Measurements from ENCODE around the gene SLC12A5. TPM values are rescaled to one million over a fixed set of nuclear protein-coding genes. Genes with fewer than 3 reads are reported as not detected.

The SLC12A5 gene
- total and polyA plus RNA-seq, 2 experiments from 2014 or later: 0.55 TPM; not detected in 1

DNA sequence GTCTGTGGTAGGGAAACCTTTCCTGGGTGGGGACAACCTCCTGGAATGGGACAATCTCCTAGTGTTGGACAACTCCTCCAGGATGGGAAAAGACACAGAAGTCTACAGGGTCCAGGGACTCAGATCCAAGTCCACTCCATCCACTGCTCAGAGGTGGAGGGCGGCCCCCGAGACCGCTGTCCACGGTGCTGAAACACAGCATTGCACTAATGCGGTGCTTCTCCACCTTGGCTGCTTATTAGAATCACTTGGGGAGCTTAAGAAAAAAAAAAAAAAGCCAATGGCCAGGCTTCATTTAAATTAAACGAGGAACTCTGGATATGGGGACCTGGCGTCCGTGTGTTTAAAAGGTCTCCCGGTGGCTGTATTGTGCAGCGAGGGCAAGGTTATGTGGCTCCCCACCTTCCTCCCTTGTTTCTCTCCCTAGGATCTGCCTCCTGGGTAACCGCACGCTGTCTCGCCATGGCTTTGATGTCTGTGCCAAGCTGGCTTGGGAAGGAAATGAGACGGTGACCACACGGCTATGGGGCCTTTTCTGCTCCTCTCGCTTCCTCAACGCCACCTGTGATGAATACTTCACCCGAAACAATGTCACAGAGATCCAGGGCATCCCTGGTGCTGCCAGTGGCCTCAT, 12.0 kb downstream of the SLC12A5 start:
- peak; percentile 50 for DNase-seq
- no peaks in the 10 kb centered on the region for H3K79me2 ChIP-seq (ENCODE audit: insufficient read depth)
- H3K27me3 ChIP-seq (replicated peaks; ENCODE audit: insufficient read depth): 0 out of 2 replicates have a peak, but pooled peaks cover 5% of the 10 kb centered on the region
- TF ChIP-seq EZH2 (IDR thresholded peaks at IDR 0.05; ENCODE audit: insufficient read depth, poor library complexity, severe bottlenecking): no peak
- TF ChIP-seq EZH2phosphoT487 (IDR thresholded peaks at IDR 0.05; ENCODE audit: insufficient read depth, low read depth): no peak
- H3K27ac ChIP-seq: no peak overlapping the region
- H3K4me2 ChIP-seq (ENCODE audit: unreplicated experiment): no peak overlapping the region
- H3K9me2 ChIP-seq (ENCODE audit: insufficient read depth): no peaks in the 10 kb centered on the region
- no peaks in the 10 kb centered on the region for H3K9me3 ChIP-seq (ENCODE audit: low read depth)
- 31 to 34% methylated on average over 18 of the region's 18 CpGs for WGBS, 2 experiments (ENCODE audit: low coverage in 1 of 2, low lambda C conversion rate in 2 of 2, missing lambda C conversion rate in 2 of 2)
- in situ Hi-C loops (cut with MboI): no loop called here
- H2AFZ ChIP-seq: no peak overlapping the region
- no peak overlapping the region for H3K4me3 ChIP-seq
- H3K4me1 ChIP-seq (ENCODE audit: insufficient read depth): no peaks in the 10 kb centered on the region
- H3F3A ChIP-seq (ENCODE audit: insufficient read depth): no peaks in the 10 kb centered on the region
- H3K36me3 ChIP-seq (ENCODE audit: low read depth): no peaks in the 10 kb centered on the region
- no peaks in the 10 kb centered on the region for H4K20me1 ChIP-seq (ENCODE audit: insufficient read depth)
- H3K9ac ChIP-seq: no peak overlapping the region

DNA sequence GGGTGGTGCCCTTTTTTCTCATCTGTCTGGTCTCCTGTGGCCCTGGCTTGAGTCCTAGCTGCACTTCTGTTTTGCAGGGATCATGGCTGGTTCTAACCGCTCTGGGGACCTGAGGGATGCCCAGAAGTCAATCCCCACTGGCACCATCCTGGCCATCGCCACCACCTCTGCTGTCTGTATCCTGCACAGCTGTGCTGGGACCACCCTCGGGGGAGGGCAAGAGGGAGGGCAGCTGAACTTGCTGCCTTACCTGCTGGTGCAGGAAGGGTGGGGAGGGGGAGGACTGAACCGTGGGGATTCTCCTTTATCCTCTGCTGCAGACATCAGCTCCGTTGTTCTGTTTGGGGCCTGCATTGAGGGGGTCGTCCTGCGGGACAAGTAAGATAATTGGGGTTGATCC, 14.5 kb downstream of the SLC12A5 start:
- Histone ChIP-seq H3K9me2 (ENCODE audit: insufficient read depth) (no peaks in the 10 kb centered on the region), H3F3A (ENCODE audit: insufficient read depth) (no peaks in the 10 kb centered on the region), H4K20me1 (ENCODE audit: insufficient read depth) (no peaks in the 10 kb centered on the region), H2AFZ (no peak overlapping the region), H3K36me3 (ENCODE audit: low read depth) (no peaks in the 10 kb centered on the region), H3K27ac (no peak overlapping the region), H3K9ac (no peak overlapping the region), H3K79me2 (ENCODE audit: insufficient read depth) (no peaks in the 10 kb centered on the region), H3K9me3 (ENCODE audit: low read depth) (no peaks in the 10 kb centered on the region), H3K4me3 (no peak overlapping the region), H3K4me2 (ENCODE audit: unreplicated experiment) (no peak overlapping the region), H3K27me3 (replicated peaks; ENCODE audit: insufficient read depth) (peaks cover 8% of the 10 kb centered on the region), H3K4me1 (ENCODE audit: insufficient read depth) (no peaks in the 10 kb centered on the region)
- DNase-seq: no peak
- in situ Hi-C loops (cut with MboI): no loop called here
- no peak for TF ChIP-seq EZH2 (IDR thresholded peaks at IDR 0.05; ENCODE audit: insufficient read depth, poor library complexity, severe bottlenecking)
- no peak for TF ChIP-seq EZH2phosphoT487 (IDR thresholded peaks at IDR 0.05; ENCODE audit: insufficient read depth, low read depth)
- 12 to 17% methylated on average over 5 to 7 of the region's 7 CpGs for WGBS, 2 experiments (ENCODE audit: low coverage in 1 of 2, low lambda C conversion rate in 2 of 2, missing lambda C conversion rate in 2 of 2)

GRCh38 chr20:46044896-46045295, 15.9 kb downstream of the SLC12A5 start:
- no peaks in the 10 kb centered on the region for H3K9me2 ChIP-seq (ENCODE audit: insufficient read depth)
- H3K27me3 ChIP-seq (replicated peaks; ENCODE audit: insufficient read depth): peaks cover 8% of the 10 kb centered on the region
- in situ Hi-C loops (cut with MboI): no loop called here
- no peak overlapping the region for H3K4me3 ChIP-seq
- WGBS, 2 experiments (ENCODE audit: low coverage in 1 of 2, low lambda C conversion rate in 2 of 2, missing lambda C conversion rate in 2 of 2): 24 to 27% methylated on average over 6 of the region's 6 CpGs
- no peak overlapping the region for H3K9ac ChIP-seq
- H3K9me3 ChIP-seq (ENCODE audit: low read depth): no peaks in the 10 kb centered on the region
- no peak overlapping the region for H2AFZ ChIP-seq
- H3K4me2 ChIP-seq (ENCODE audit: unreplicated experiment): no peak overlapping the region
- no peak for DNase-seq
- no peaks in the 10 kb centered on the region for H3K79me2 ChIP-seq (ENCODE audit: insufficient read depth)
- H3K36me3 ChIP-seq (ENCODE audit: low read depth): no peaks in the 10 kb centered on the region
- H3F3A ChIP-seq (ENCODE audit: insufficient read depth): no peaks in the 10 kb centered on the region
- H3K4me1 ChIP-seq (ENCODE audit: insufficient read depth): no peaks in the 10 kb centered on the region
- TF ChIP-seq EZH2 (IDR thresholded peaks at IDR 0.05; ENCODE audit: insufficient read depth, poor library complexity, severe bottlenecking): no peak
- TF ChIP-seq EZH2phosphoT487 (IDR thresholded peaks at IDR 0.05; ENCODE audit: insufficient read depth, low read depth): no peak
- no peaks in the 10 kb centered on the region for H4K20me1 ChIP-seq (ENCODE audit: insufficient read depth)
- no peak overlapping the region for H3K27ac ChIP-seq

DNA sequence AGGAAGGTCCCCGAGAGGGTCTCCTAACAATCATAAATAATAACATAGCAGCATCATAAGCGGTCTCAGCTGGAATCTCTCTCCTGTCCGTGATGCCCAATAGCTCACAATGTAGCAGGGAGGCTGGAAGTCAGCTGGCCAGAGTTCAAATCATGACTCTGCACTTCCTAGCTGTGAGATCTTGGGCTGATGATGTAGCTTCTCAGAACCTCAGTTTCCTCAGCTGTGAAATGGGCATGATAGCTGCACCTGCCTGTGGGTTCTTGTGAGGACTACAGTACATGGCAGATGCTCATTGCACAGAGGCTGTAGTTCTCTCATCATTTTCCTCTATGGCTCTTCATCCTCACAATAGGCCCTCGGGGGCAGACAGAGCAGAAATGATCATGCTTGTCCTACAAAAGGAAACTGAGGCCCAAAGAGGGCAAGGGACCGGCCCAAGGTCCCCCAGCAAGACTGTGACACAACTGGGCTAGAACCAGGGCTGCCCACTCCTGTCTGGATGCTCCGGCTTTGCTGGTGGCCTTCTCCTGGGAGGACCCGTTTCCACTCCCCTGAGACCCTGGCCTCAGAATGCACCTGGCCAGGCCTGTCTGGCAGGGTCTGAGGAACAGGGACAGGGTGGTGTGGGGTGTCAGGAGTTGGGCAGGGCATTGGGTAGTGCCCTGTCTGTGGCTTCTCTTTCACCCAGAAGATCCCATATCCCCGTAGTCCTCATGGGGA, 17.7 kb downstream of the SLC12A5 start:
- no peaks in the 10 kb centered on the region for H4K20me1 ChIP-seq (ENCODE audit: insufficient read depth)
- DNase-seq: no peak
- H3K9ac ChIP-seq: no peak overlapping the region
- 36% methylated on average over 8 of the region's 8 CpGs for WGBS, 2 experiments (ENCODE audit: low coverage in 1 of 2, low lambda C conversion rate in 2 of 2, missing lambda C conversion rate in 2 of 2)
- no peaks in the 10 kb centered on the region for H3K9me2 ChIP-seq (ENCODE audit: insufficient read depth)
- no peaks in the 10 kb centered on the region for H3F3A ChIP-seq (ENCODE audit: insufficient read depth)
- H3K4me1 ChIP-seq (ENCODE audit: insufficient read depth): no peaks in the 10 kb centered on the region
- no peak overlapping the region for H2AFZ ChIP-seq
- no peaks in the 10 kb centered on the region for H3K36me3 ChIP-seq (ENCODE audit: low read depth)
- peaks cover 8% of the 10 kb centered on the region for H3K27me3 ChIP-seq (replicated peaks; ENCODE audit: insufficient read depth)
- no peak overlapping the region for H3K4me2 ChIP-seq (ENCODE audit: unreplicated experiment)
- TF ChIP-seq EZH2 (IDR thresholded peaks at IDR 0.05; ENCODE audit: insufficient read depth, poor library complexity, severe bottlenecking) (no peak), EZH2phosphoT487 (IDR thresholded peaks at IDR 0.05; ENCODE audit: insufficient read depth, low read depth) (no peak)
- no peaks in the 10 kb centered on the region for H3K9me3 ChIP-seq (ENCODE audit: low read depth)
- no peak overlapping the region for H3K4me3 ChIP-seq
- in situ Hi-C loops (cut with MboI): no loop called here
- H3K27ac ChIP-seq: no peak overlapping the region
- no peaks in the 10 kb centered on the region for H3K79me2 ChIP-seq (ENCODE audit: insufficient read depth)
